T-helper 17 cell (primary cell): ENCODE results near the gene ASB13. TPM values are rescaled to one million over a fixed set of nuclear protein-coding genes. Genes with fewer than 3 reads are reported as not detected.
"Not testable (repeated sequence)": the region's sequence is repeated elsewhere in the genome, so short reads cannot be mapped to it uniquely, and the experiment has no call there.

ENCODE experiments used
- ATAC-seq: fragments of 150-1000 bp; cut with Tn5 transposase; 2 replicates; pipeline ENCODE4 v1.10.0; 2021; ENCODE audit warnings: mild to moderate bottlenecking, moderate library complexity
- DNase-seq, 3 donors: peaks; one replicate each; pipeline versions ENCODE4 v3.0.0 to v3.0.0-alpha.2; 2020 to 2021
- H3K9me3 ChIP-seq: one replicate; pipeline ENCODE4 v1.7.0; 2013; ENCODE audit warnings: low read length, mild to moderate bottlenecking; ENCODE audit not compliant: control insufficient read depth, poor library complexity, severe bottlenecking
- H3K27ac Mint-ChIP-seq: one replicate; pipeline ENCODE4 v1.8.0; 2022; ENCODE audit warnings: mild to moderate bottlenecking, moderate library complexity, mixed read lengths
- H3K27me3 Mint-ChIP-seq: one replicate; pipeline ENCODE4 v1.8.0; 2022; ENCODE audit warnings: mixed read lengths
- H3K36me3 Mint-ChIP-seq: one replicate; pipeline ENCODE4 v1.8.0; 2022; ENCODE audit warnings: low read depth, mixed read lengths
- H3K4me1 Mint-ChIP-seq: one replicate; pipeline ENCODE4 v1.8.0; 2022; ENCODE audit warnings: mild to moderate bottlenecking, mixed read lengths
- H3K4me3 Mint-ChIP-seq: one replicate; pipeline ENCODE4 v1.8.0; 2022; ENCODE audit warnings: mild to moderate bottlenecking, moderate library complexity, mixed read lengths
- total RNA-seq, 4 donors: library from RNA in 2 of 4; stranded (reverse) in 2 of 4; gene quantifications; one replicate each; pipeline ENCODE4 v1.2.3 and lab custom pipeline; 2022 to 2026

Gene ASB13
- total RNA-seq, 2 donors from 2014 or later = 6.0 to 11.6 TPM

DNA sequence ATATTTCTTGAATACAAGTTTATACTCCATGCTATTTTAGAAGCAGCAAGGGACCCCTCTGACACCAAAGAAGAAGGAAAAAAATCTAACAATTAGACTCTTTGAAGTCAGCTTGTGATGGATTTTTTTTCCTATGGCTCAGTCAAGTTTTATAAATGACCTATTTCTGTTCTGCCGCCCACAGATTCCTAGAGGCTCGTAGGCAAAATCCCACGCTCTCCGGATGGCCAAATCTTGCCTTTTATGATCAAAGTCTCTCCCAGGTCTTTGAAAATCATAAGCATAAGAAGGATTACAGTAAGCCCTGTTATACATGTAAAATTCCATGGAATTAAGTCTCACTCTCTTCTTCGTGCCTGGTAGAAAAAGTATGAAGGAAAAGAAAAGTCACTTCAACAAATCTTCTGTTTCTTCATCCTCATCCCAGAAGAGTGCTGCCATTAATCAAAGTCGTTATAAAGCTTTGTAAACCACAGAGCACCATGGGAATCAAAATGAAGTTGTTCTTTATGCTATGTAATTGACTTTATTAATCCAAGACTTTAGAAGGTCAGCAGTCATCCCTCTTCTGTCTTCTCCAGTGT, 33.1 kb downstream of the ASB13 start:
- ATAC-seq (no peak), DNase-seq (no peak)
- Mint-ChIP-seq H3K27ac (no peak overlapping the region), H3K4me1 (peaks cover 11% of the 10 kb centered on the region), H3K27me3 (peaks cover 9% of the 10 kb centered on the region), H3K4me3 (no peak overlapping the region), H3K36me3 (no peaks in the 10 kb centered on the region)
- H3K9me3 ChIP-seq = no peaks in the 10 kb centered on the region

GRCh38 chr10:5632446-5632845, 33.9 kb downstream of the ASB13 start:
- no peaks in the 10 kb centered on the region for H3K9me3 ChIP-seq
- Mint-ChIP-seq H3K4me1 (peaks cover 14% of the 10 kb centered on the region), H3K36me3 (no peaks in the 10 kb centered on the region), H3K27ac (no peak overlapping the region), H3K4me3 (no peak overlapping the region), H3K27me3 (peaks cover 9% of the 10 kb centered on the region)
- no peak for DNase-seq
- no peak for ATAC-seq

- Mint-ChIP-seq H3K27ac (no peak overlapping the region), H3K4me3 (no peak overlapping the region), H3K4me1 (peaks cover 14% of the 10 kb centered on the region), H3K36me3 (no peaks in the 10 kb centered on the region), H3K27me3 (peaks cover 9% of the 10 kb centered on the region)
- ATAC-seq = no peak
- DNase-seq = no peak
- no peaks in the 10 kb centered on the region for H3K9me3 ChIP-seq
Observed at GRCh38 chr10:5631936-5632335, 34.5 kb downstream of the ASB13 start.

GRCh38 chr10:5630112-5630436, 36.3 kb downstream of the ASB13 start:
- Mint-ChIP-seq H3K27ac (no peak overlapping the region), H3K27me3 (peaks cover 9% of the 10 kb centered on the region), H3K4me3 (no peak overlapping the region), H3K4me1 (peaks cover 14% of the 10 kb centered on the region), H3K36me3 (no peaks in the 10 kb centered on the region)
- H3K9me3 ChIP-seq = no peaks in the 10 kb centered on the region
- no peak for ATAC-seq
- DNase-seq = no peak

DNA sequence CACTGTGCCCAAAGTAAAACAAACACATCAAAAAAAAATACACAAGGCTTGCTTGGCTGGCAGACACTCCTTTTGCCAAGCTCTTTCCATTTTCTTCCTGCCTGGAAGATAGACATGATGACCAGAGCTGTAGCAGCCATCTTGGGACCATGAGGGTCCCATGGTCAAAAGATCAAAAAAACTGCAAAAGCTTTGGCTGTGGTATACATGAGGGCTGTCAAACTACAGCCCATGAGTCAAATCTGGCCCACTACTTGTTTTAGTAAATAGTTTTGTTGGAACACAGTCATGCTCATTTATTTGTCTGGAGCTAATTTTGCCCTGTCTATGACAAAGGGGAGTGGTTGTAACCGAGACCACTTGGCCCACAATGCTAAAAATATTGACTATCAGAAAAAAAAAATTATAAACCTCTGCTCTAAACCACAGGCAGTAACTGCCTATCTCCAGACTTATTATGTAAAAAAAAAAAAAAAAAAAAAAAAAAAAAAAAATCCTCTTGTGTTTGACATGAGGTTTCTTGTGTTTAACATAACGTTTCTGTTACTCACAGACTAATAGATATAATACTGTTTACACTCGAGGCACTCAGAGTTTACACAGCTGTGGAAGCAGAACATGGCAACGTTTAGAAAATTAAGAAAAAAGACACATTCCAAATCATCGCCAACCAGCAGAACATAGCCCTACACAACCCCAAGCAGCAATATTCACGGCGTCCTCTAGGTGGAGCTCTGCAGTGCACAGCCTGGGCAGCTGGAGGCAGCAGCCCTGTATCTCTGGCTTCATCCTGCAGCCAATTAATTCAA, 36.9 kb downstream of the ASB13 start:
- H3K27me3 Mint-ChIP-seq = peaks cover 9% of the 10 kb centered on the region
- peak; percentile 98 for ATAC-seq
- H3K9me3 ChIP-seq = no peaks in the 10 kb centered on the region
- H3K4me1 Mint-ChIP-seq = peaks cover 14% of the 10 kb centered on the region
- peak overlapping the region; percentile 73 for H3K4me3 Mint-ChIP-seq
- H3K36me3 Mint-ChIP-seq = no peaks in the 10 kb centered on the region
- no peak overlapping the region for H3K27ac Mint-ChIP-seq
- DNase-seq = peak; percentile 60 to 89 (median 66)

DNA sequence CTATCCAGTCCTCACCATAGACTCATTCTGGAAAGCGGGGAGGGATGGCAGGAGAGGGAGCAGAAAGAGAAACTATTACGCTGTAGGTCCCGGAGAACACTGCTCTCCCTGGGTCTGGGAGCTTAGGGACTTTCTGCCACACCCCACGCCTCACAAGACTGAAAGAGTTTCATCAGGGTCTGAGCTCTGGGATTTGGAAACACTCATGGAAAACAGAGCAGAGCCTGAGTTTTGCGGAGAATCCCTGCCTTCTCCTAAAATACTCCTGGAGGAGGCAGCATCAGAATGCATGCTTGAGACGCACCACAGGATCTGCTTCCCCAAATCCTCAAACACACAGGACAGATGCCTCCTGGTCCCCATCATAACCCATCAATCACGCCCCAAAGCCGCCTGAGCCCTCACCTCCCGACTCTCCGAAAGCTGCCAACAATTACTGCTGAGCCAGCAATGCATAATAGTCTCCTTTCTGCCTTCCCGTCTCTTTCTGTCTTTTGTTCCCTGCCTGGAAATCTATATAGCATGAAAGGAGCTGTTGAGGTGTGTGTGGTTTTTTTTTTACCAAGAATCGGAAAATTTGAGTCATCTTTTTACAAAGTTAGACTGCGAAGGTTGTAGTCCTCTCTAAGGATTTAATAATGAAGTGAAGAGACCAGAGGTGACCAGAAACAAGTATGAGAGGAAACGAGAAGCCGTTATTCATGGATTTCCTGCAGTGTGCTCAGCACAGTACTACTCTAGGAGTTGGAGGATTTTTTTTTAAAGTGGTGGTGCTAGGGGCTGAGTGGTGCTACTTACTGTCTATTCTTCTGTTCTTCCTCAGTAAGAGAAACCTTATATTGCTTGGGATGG, 37.7 kb downstream of the ASB13 start:
- no peak for ATAC-seq
- no peak for DNase-seq
- Mint-ChIP-seq H3K27ac (peak overlapping the region; percentile 62), H3K4me3 (peak overlapping the region; percentile 73), H3K27me3 (peaks cover 9% of the 10 kb centered on the region), H3K4me1 (peaks cover 14% of the 10 kb centered on the region), H3K36me3 (no peaks in the 10 kb centered on the region)
- no peaks in the 10 kb centered on the region for H3K9me3 ChIP-seq

DNA sequence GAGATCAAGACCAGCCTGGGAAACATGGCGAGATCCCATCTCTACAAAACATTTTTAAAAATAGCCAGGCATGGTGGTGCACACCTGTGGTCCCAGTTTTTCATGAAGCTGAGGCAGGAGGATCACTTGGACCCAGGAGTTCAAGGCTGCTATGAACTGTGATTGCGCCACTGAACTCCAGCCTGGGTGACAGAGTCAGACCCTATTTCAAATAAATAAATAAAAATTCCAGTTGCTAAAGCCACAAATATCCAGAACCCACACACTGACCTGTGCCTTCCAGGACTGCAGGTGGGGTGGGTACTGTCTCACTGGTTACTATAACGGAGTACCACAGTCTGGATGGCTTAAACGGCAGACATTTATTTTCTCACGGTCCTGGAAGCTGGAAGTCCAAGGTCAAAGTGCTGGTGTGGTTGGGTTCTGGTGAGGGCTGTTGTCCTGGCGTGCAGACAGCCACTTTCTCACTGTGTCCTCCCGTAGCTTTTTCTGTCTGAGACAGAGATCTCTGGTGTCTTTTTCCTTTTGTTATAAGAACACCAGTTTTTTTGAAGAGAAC, 38.8 kb downstream of the ASB13 start:
- Mint-ChIP-seq H3K4me3 (peak overlapping the region; percentile 45), H3K36me3 (no peaks in the 10 kb centered on the region), H3K27me3 (peaks cover 9% of the 10 kb centered on the region), H3K4me1 (peaks cover 17% of the 10 kb centered on the region), H3K27ac (peak overlapping the region; percentile 62)
- no peak for ATAC-seq
- no peak for DNase-seq
- no peaks in the 10 kb centered on the region for H3K9me3 ChIP-seq

- Mint-ChIP-seq H3K27ac (no peak overlapping the region), H3K27me3 (peaks cover 9% of the 10 kb centered on the region), H3K4me1 (peaks cover 20% of the 10 kb centered on the region), H3K36me3 (no peaks in the 10 kb centered on the region), H3K4me3 (no peak overlapping the region)
- no peaks in the 10 kb centered on the region for H3K9me3 ChIP-seq
- DNase-seq (no peak), ATAC-seq (no peak)
Observed at GRCh38 chr10:5625992-5626777, 40.2 kb downstream of the ASB13 start.

GRCh38 chr10:5624701-5625100, 41.7 kb downstream of the ASB13 start:
- Mint-ChIP-seq H3K4me1 (peaks cover 17% of the 10 kb centered on the region), H3K27ac (no peak overlapping the region), H3K27me3 (peaks cover 9% of the 10 kb centered on the region), H3K4me3 (no peak overlapping the region), H3K36me3 (no peaks in the 10 kb centered on the region)
- DNase-seq (no peak), ATAC-seq (no peak)
- H3K9me3 ChIP-seq = no peaks in the 10 kb centered on the region

- H3K4me3 Mint-ChIP-seq = no peak overlapping the region
- H3K4me1 Mint-ChIP-seq = peaks cover 8% of the 10 kb centered on the region
- ATAC-seq (peak; percentile 97), DNase-seq (peak; percentile 53 to 75 (median 57))
- peaks cover 5% of the 10 kb centered on the region for H3K27me3 Mint-ChIP-seq
- no peaks in the 10 kb centered on the region for H3K36me3 Mint-ChIP-seq
- no peak overlapping the region for H3K27ac Mint-ChIP-seq
- no peaks in the 10 kb centered on the region for H3K9me3 ChIP-seq
Observed at GRCh38 chr10:5623081-5623748, 43.2 kb downstream of the ASB13 start.

DNA sequence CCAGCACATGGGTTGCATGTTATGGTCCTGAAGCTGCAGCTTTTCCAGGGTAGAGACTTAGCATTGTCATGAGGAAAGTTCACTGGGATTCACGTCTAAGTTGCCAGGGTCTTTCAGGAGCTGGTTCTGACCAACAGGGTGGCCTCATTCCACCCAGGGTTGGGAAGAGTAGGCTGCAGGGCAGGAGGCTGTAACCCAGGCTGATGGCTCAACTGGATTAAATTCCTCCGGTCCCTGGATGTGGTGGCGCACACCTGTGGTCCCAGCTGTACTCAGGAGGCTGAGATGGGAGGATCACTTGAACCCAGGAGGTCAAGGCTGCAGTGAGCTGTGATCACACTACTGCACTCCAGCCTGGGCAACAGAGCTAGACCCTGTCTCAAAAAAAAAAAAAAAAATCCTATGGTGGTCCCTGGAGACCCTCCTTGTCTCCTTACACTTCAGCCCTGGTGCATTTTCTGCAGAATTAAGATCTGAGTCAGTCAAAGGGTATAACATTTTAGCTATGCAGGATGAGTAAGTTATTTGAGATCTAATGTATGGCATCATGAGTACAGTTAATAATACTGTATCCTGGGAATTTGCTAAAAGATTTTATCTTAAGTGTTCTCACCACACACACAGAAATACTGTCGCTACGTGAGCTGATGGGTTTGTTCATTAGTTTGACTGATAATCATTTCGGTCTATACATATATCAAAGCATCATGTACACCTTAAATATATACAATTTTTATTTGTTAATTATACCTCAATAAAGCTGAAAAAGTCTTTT, 44.0 kb downstream of the ASB13 start:
- no peak overlapping the region for H3K4me3 Mint-ChIP-seq
- H3K9me3 ChIP-seq = no peaks in the 10 kb centered on the region
- ATAC-seq (no peak), DNase-seq (no peak)
- no peaks in the 10 kb centered on the region for H3K36me3 Mint-ChIP-seq
- H3K27ac Mint-ChIP-seq = no peak overlapping the region
- H3K4me1 Mint-ChIP-seq = peaks cover 8% of the 10 kb centered on the region
- H3K27me3 Mint-ChIP-seq = peaks cover 8% of the 10 kb centered on the region

DNA sequence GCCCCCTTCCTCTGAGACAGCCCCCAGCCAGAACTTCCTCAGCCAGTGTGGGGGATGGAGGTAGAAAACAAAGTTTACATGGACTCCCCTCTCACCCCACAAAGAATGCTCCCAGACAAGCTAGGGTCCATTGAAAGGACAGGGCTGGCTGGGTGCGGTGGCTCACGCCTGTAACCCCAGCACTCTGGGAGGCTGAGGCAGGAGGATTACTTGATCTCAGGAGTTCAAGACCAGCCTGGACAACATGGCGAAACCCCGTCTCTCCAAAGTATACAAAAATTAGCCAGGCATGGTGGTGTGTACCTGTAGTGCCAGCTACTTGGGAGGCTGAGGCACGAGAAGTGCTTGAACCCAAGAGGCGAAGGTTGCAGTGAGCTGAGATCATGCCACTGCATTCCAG, 45.0 kb downstream of the ASB13 start:
- H3K4me3 Mint-ChIP-seq, ATAC-seq, H3K9me3 ChIP-seq, H3K4me1 Mint-ChIP-seq, H3K36me3 Mint-ChIP-seq, H3K27ac Mint-ChIP-seq, DNase-seq: not testable (repeated sequence)
- peaks cover 14% of the 10 kb centered on the region for H3K27me3 Mint-ChIP-seq
